Middle frontal gyrus (tissue), 1 donor: Measurements from ENCODE around the gene LRRC8D.
"Not testable (repeated sequence)": the region's sequence is repeated elsewhere in the genome, so short reads cannot be mapped to it uniquely, and the experiment has no call there.

ENCODE experiments used
- DNase-seq: peaks from one replicate; pipeline ENCODE4 v3.0.0-alpha.2; 2015; ENCODE audit warnings: low spot score; ENCODE audit errors: extremely low spot score

LRRC8D gene

GRCh38 chr1:89955311-89956205, 134.7 kb downstream of the LRRC8D start:
- no peak for DNase-seq

- no peak for DNase-seq
These were observed 136.3 kb downstream of the LRRC8D start for GRCh38 chr1:89957107-89957506.

- no peak for DNase-seq
These were observed 138.2 kb downstream of the LRRC8D start for GRCh38 chr1:89958851-89959654.

GRCh38 chr1:89959719-89960118, 138.9 kb downstream of the LRRC8D start:
- DNase-seq: no peak

- DNase-seq: no peak
These were observed 141.4 kb downstream of the LRRC8D start for GRCh38 chr1:89962024-89962741.

- DNase-seq: no peak
These were observed 141.9 kb downstream of the LRRC8D start for GRCh38 chr1:89962742-89963075.

GRCh38 chr1:89965193-89965768, 144.4 kb downstream of the LRRC8D start:
- DNase-seq: no peak

GRCh38 chr1:89966656-89967055, 145.8 kb downstream of the LRRC8D start:
- no peak for DNase-seq

GRCh38 chr1:89971600-89971999, 150.8 kb downstream of the LRRC8D start:
- DNase-seq: no peak

- DNase-seq: no peak
These were observed 151.2 kb downstream of the LRRC8D start for GRCh38 chr1:89972024-89972423.

- DNase-seq: no peak
These were observed 152.8 kb downstream of the LRRC8D start for GRCh38 chr1:89973471-89974127.

- no peak for DNase-seq
These were observed 153.4 kb downstream of the LRRC8D start for GRCh38 chr1:89974256-89974655.

- no peak for DNase-seq
These were observed 154.1 kb downstream of the LRRC8D start for GRCh38 chr1:89974696-89975470.

- no peak for DNase-seq
These were observed 154.8 kb downstream of the LRRC8D start for GRCh38 chr1:89975540-89976125.

- DNase-seq: no peak
These were observed 157.9 kb downstream of the LRRC8D start for GRCh38 chr1:89978755-89979154.

- DNase-seq: no peak
These were observed 159.8 kb downstream of the LRRC8D start for GRCh38 chr1:89980605-89981004.

GRCh38 chr1:89982846-89983245, 162.0 kb downstream of the LRRC8D start:
- DNase-seq: not testable (repeated sequence)

- not testable (repeated sequence) for DNase-seq
These were observed 163.8 kb downstream of the LRRC8D start for GRCh38 chr1:89984564-89985116.

- no peak for DNase-seq
These were observed 165.2 kb downstream of the LRRC8D start for GRCh38 chr1:89986020-89986419.
